ENCODE measurements around the gene ATAD5. TPM values are rescaled to one million over a fixed set of nuclear protein-coding genes. Genes with fewer than 3 reads are reported as not detected.

The ATAD5 gene
- total RNA-seq, 2 experiments from 2014 or later: 27.1 to 33.2 TPM

DNA sequence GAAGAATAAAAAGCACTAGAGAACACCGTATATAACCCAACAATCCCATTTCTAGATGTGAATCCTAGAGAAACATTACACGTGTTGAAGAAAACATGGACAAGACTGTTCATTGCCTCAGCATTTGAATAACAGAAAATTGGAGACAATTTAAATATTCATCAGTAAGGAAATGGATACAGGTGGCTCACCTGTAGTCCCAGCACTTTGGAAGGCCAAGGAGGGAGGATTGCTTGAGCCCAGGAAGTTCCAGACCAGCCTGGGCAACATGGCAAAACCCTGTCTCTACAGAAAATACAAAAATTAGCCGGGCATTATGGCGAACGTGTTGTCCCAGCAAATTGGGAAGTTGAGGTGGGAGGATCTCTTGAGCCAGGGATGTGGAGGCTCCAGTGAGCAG is 2.7 kb upstream of the ATAD5 start:
- POLR2A ChIA-PET: no interaction called here
- H3K27me3 Mint-ChIP-seq: no peaks in the 10 kb centered on the region
- no peak overlapping the region for H3K4me3 Mint-ChIP-seq
- H3K4me1 Mint-ChIP-seq: peaks cover 37% of the 10 kb centered on the region
- H3K9me3 Mint-ChIP-seq: no peaks in the 10 kb centered on the region
- no peak for DNase-seq
- CTCF ChIA-PET: no interaction called here
- peaks cover 2% of the 10 kb centered on the region for H3K36me3 Mint-ChIP-seq (ENCODE audit: low read depth)
- no peak overlapping the region for H3K27ac Mint-ChIP-seq

- Mint-ChIP-seq H3K27ac (peak overlapping the region; percentile 97), H3K9me3 (no peaks in the 10 kb centered on the region), H3K36me3 (ENCODE audit: low read depth) (peaks cover 16% of the 10 kb centered on the region), H3K4me1 (peaks cover 44% of the 10 kb centered on the region), H3K4me3 (peak overlapping the region; percentile 96), H3K27me3 (no peaks in the 10 kb centered on the region)
- ChIA-PET POLR2A (no interaction called here), CTCF (no interaction called here)
- peak; percentile 33 for DNase-seq
These were observed 509 bp upstream of the ATAD5 start for GRCh38 chr17:30831257-30831656.

GRCh38 chr17:30832438-30833124 is 815 bp downstream of the ATAD5 start:
- Mint-ChIP-seq H3K27me3 (no peaks in the 10 kb centered on the region), H3K9me3 (no peaks in the 10 kb centered on the region), H3K27ac (peak overlapping the region; percentile 97), H3K4me1 (peaks cover 44% of the 10 kb centered on the region), H3K36me3 (ENCODE audit: low read depth) (peaks cover 20% of the 10 kb centered on the region), H3K4me3 (peak overlapping the region; percentile 96)
- POLR2A ChIA-PET: no interaction called here
- DNase-seq: no peak
- CTCF ChIA-PET: interaction anchor here (0.6 to 0.8 kb wide), 2 partner anchors 8 to 1353 kb away, joined by 4 read pairs; partner anchors contain the start of gene CRLF3

GRCh38 chr17:30838202-30838807 is 6.5 kb downstream of the ATAD5 start:
- H3K36me3 Mint-ChIP-seq (ENCODE audit: low read depth): peaks cover 48% of the 10 kb centered on the region
- no peaks in the 10 kb centered on the region for H3K27me3 Mint-ChIP-seq
- H3K4me3 Mint-ChIP-seq: no peak overlapping the region
- no peak for DNase-seq
- ChIA-PET CTCF (interaction anchor here (0.5 to 1.8 kb wide), 2 partner anchors 13 kb away, joined by 3 to 6 read pairs; no protein-coding TSS in a partner anchor), POLR2A (no interaction called here)
- no peaks in the 10 kb centered on the region for H3K9me3 Mint-ChIP-seq
- peaks cover 21% of the 10 kb centered on the region for H3K4me1 Mint-ChIP-seq
- H3K27ac Mint-ChIP-seq: no peak overlapping the region

DNA sequence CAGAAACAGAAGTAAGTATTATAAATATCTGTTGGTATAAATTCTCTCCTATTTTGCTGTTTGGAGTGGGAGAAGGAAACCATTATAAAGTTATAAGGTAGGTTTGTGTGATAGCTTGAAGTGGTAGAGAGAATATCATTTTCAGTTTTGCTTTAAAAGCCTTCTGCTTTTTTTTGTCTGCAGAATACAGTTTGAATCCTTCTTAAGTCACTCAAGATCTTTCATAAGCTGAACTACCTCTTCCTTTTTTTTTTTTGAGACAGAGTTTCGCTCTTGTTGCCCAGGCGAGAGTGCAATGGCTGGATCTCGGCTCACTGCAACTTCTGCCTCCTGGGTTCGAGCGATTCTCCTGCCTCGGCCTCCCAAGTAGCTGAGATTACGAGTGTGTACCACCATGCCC is 9.0 kb downstream of the ATAD5 start:
- DNase-seq: no peak
- POLR2A ChIA-PET: no interaction called here
- Mint-ChIP-seq H3K4me1 (peaks cover 6% of the 10 kb centered on the region), H3K27ac (no peak overlapping the region), H3K9me3 (no peaks in the 10 kb centered on the region), H3K4me3 (no peak overlapping the region), H3K36me3 (ENCODE audit: low read depth) (peaks cover 41% of the 10 kb centered on the region), H3K27me3 (no peaks in the 10 kb centered on the region)
- CTCF ChIA-PET: interaction anchor here (0.7 kb wide), 1 partner anchor 1345 kb away, joined by 3 read pairs; no protein-coding TSS in a partner anchor

DNA sequence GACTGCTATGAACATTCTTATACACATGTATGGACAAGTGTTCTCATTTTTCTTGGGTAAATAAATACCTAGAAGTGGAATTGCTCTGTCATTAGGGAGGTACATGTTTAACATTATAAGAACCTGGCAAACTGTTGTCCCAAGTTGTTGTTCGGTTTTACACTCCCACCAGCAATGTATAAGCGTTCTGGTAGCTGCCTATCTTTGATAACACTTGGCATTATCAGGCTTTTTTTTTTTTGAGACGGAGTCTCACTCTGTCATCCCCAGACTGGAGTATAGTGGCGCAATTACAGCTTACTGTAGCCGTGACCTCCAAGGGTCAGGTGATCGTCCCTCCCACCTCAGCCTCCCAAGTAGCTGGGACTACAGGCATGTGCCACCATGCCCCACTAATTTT is 16.3 kb downstream of the ATAD5 start:
- no peaks in the 10 kb centered on the region for H3K27me3 Mint-ChIP-seq
- no peaks in the 10 kb centered on the region for H3K9me3 Mint-ChIP-seq
- no peaks in the 10 kb centered on the region for H3K4me1 Mint-ChIP-seq
- H3K36me3 Mint-ChIP-seq (ENCODE audit: low read depth): peaks cover 33% of the 10 kb centered on the region
- no peak overlapping the region for H3K4me3 Mint-ChIP-seq
- H3K27ac Mint-ChIP-seq: no peak overlapping the region
- ChIA-PET POLR2A (no interaction called here), CTCF (no interaction called here)
- no peak for DNase-seq

- Mint-ChIP-seq H3K36me3 (ENCODE audit: low read depth) (peaks cover 33% of the 10 kb centered on the region), H3K9me3 (no peaks in the 10 kb centered on the region), H3K4me3 (no peak overlapping the region), H3K4me1 (no peaks in the 10 kb centered on the region), H3K27me3 (no peaks in the 10 kb centered on the region), H3K27ac (no peak overlapping the region)
- ChIA-PET CTCF (no interaction called here), POLR2A (no interaction called here)
- no peak for DNase-seq
These were observed 22.4 kb downstream of the ATAD5 start for GRCh38 chr17:30854146-30854545.

- H3K27me3 Mint-ChIP-seq: no peaks in the 10 kb centered on the region
- H3K9me3 Mint-ChIP-seq: no peaks in the 10 kb centered on the region
- no peak overlapping the region for H3K27ac Mint-ChIP-seq
- ChIA-PET POLR2A (no interaction called here), CTCF (no interaction called here)
- peaks cover 28% of the 10 kb centered on the region for H3K36me3 Mint-ChIP-seq (ENCODE audit: low read depth)
- H3K4me1 Mint-ChIP-seq: no peaks in the 10 kb centered on the region
- DNase-seq: no peak
- no peak overlapping the region for H3K4me3 Mint-ChIP-seq
These were observed 26.9 kb downstream of the ATAD5 start for GRCh38 chr17:30858556-30859250.

DNA sequence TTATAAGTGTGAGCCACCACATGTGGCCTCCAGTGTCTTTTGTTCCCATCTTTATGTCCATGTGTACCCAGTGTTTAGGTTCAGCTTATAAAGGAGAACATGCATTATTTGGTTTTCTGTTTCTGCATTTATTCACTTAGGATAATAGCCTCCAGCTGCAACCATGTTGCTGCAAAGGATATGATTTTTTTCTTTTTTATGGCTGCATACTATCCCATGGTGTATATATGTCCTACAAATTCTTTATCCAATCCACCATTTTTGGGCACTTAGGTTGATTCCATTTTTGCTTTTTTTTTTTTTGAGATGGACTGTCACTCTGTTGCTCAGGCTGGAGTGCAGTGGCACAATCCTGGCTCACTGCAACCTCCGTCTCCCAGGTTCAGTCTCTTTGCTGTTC is 32.9 kb downstream of the ATAD5 start:
- ChIA-PET CTCF (no interaction called here), POLR2A (no interaction called here)
- no peak overlapping the region for H3K4me3 Mint-ChIP-seq
- peaks cover 40% of the 10 kb centered on the region for H3K36me3 Mint-ChIP-seq (ENCODE audit: low read depth)
- H3K27me3 Mint-ChIP-seq: no peaks in the 10 kb centered on the region
- H3K27ac Mint-ChIP-seq: no peak overlapping the region
- H3K4me1 Mint-ChIP-seq: no peaks in the 10 kb centered on the region
- no peak for DNase-seq
- no peaks in the 10 kb centered on the region for H3K9me3 Mint-ChIP-seq

DNA sequence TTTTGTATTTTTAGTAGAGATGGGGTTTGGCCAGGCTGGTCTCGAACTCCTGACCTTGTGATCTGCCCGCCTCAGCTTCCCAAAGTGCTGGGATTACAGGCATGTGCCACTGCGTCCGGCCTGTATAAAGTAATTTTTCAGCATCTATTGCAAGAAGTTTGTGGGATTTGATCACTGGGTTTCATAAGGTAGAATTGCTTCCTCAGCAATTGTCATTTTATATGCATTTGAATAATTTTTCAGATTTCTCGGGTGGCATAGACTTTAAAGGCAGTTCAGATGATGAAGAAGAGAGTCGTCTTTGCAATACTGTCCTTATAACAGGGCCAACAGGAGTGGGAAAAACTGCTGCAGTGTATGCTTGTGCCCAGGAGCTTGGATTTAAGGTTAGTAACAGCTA is 37.2 kb downstream of the ATAD5 start:
- no peaks in the 10 kb centered on the region for H3K27me3 Mint-ChIP-seq
- no peak overlapping the region for H3K4me3 Mint-ChIP-seq
- ChIA-PET POLR2A (no interaction called here), CTCF (no interaction called here)
- peaks cover 39% of the 10 kb centered on the region for H3K36me3 Mint-ChIP-seq (ENCODE audit: low read depth)
- H3K4me1 Mint-ChIP-seq: no peaks in the 10 kb centered on the region
- no peak overlapping the region for H3K27ac Mint-ChIP-seq
- DNase-seq: no peak
- no peaks in the 10 kb centered on the region for H3K9me3 Mint-ChIP-seq

DNA sequence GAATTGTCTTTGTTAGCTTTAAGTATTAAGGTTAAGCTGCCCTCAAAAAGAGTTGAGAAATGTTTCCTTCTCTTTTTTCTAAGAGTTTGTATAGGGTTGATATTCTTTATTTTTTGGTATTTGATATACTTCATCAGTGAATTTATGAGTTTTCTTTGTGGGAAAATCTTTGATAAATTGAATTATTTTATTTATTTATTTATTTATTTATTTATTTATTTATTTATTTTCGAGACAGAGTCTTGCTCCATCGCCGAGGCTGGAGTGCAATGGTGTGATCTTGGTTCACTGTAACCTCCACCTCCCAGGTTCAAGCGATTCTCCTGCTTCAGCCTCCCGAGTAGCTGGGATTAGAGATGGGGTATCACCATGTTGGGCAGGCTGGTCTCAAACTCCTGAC is 54.4 kb downstream of the ATAD5 start:
- no peak for DNase-seq
- no peaks in the 10 kb centered on the region for H3K4me1 Mint-ChIP-seq
- ChIA-PET CTCF (interaction anchor here (0.6 kb wide), 1 partner anchor 33 kb away, joined by 3 read pairs; no protein-coding TSS in a partner anchor), POLR2A (no interaction called here)
- H3K27me3 Mint-ChIP-seq: no peaks in the 10 kb centered on the region
- no peak overlapping the region for H3K27ac Mint-ChIP-seq
- no peak overlapping the region for H3K4me3 Mint-ChIP-seq
- H3K36me3 Mint-ChIP-seq (ENCODE audit: low read depth): peaks cover 10% of the 10 kb centered on the region
- no peaks in the 10 kb centered on the region for H3K9me3 Mint-ChIP-seq

DNA sequence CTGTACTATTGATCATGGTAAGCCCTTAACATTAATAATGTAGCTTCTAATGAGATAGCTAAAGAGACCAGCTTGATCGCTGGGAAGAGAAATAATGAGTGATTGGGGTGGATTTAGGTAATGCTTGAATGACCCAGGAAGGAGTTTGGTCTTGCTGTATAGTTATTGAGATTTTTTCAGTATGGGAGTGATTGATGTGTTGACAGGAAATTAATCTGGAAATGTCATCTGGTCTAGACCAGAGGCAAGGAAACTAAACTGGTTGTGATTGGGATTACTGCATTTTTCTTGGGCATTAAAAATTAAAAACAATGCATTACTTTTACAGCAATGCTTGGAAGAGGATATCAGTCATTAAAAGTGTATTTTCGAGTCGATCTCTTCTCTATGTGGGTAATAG is 62.5 kb downstream of the ATAD5 start:
- POLR2A ChIA-PET: no interaction called here
- H3K27me3 Mint-ChIP-seq: no peaks in the 10 kb centered on the region
- H3K4me1 Mint-ChIP-seq: no peaks in the 10 kb centered on the region
- H3K36me3 Mint-ChIP-seq (ENCODE audit: low read depth): peaks cover 19% of the 10 kb centered on the region
- no peak overlapping the region for H3K27ac Mint-ChIP-seq
- H3K4me3 Mint-ChIP-seq: no peak overlapping the region
- DNase-seq: no peak
- CTCF ChIA-PET: interaction anchor here (2.1 kb wide), 1 partner anchor 23 kb away, joined by 4 read pairs; no protein-coding TSS in a partner anchor
- no peaks in the 10 kb centered on the region for H3K9me3 Mint-ChIP-seq

GRCh38 chr17:30897311-30897710 is 65.5 kb downstream of the ATAD5 start:
- H3K9me3 Mint-ChIP-seq: no peaks in the 10 kb centered on the region
- no peak for DNase-seq
- ChIA-PET CTCF (interaction anchor here (1.8 kb wide), 1 partner anchor 13 kb away, joined by 4 read pairs; no protein-coding TSS in a partner anchor), POLR2A (no interaction called here)
- H3K4me3 Mint-ChIP-seq: no peak overlapping the region
- peaks cover 7% of the 10 kb centered on the region for H3K4me1 Mint-ChIP-seq
- peaks cover 28% of the 10 kb centered on the region for H3K36me3 Mint-ChIP-seq (ENCODE audit: low read depth)
- no peaks in the 10 kb centered on the region for H3K27me3 Mint-ChIP-seq
- H3K27ac Mint-ChIP-seq: no peak overlapping the region

All from activated CD4-positive, alpha-beta T cell treated with anti-CD3 and anti-CD28 coated beads, Interleukin-2, amount 10 ng/mL, durations not matched to agents 7 days and 5 days (primary cell).